Right hindlimb (tissue), 1 donor: ENCODE data around the gene LCE2C.
A peak's percentile ranks its signal among the peaks of the same experiment; 100 is the strongest.
"Not testable (repeated sequence)": the region's sequence is repeated elsewhere in the genome, so short reads cannot be mapped to it uniquely, and the experiment has no call there.

Experiments
- DNase-seq: peaks from one replicate; pipeline ENCODE4 v3.0.0-alpha.2; 2018

LCE2C gene

GRCh38 chr1:152674983-152675382 is at the start of gene LCE2C:
Gene LCE2C, plus strand, starts transcription at chr1:152675279. Its CDS starts 737 bp downstream, at chr1:152676016.
- not testable (repeated sequence) for DNase-seq

GRCh38 chr1:152626744-152627143 is 48.3 kb upstream of the LCE2C start:
- no peak for DNase-seq

- DNase-seq = no peak
Observed at GRCh38 chr1:152630596-152630995, 44.5 kb upstream of the LCE2C start.

GRCh38 chr1:152640351-152640750 is 34.7 kb upstream of the LCE2C start:
- no peak for DNase-seq

GRCh38 chr1:152643945-152644344 is 31.1 kb upstream of the LCE2C start:
- no peak for DNase-seq

GRCh38 chr1:152645146-152645545 is 29.9 kb upstream of the LCE2C start:
- no peak for DNase-seq

GRCh38 chr1:152646656-152647055 is 28.4 kb upstream of the LCE2C start:
- DNase-seq = no peak

GRCh38 chr1:152654110-152654509 is 21.0 kb upstream of the LCE2C start:
- peak; percentile 54 for DNase-seq

GRCh38 chr1:152656459-152656858 is 18.6 kb upstream of the LCE2C start:
- no peak for DNase-seq

GRCh38 chr1:152657677-152658076 is 17.4 kb upstream of the LCE2C start:
- no peak for DNase-seq

GRCh38 chr1:152658649-152659048 is 16.4 kb upstream of the LCE2C start:
- no peak for DNase-seq

GRCh38 chr1:152663098-152663497 is 12.0 kb upstream of the LCE2C start, which contains the start of gene LCE2D:
Gene LCE2D, plus strand, starts transcription at chr1:152663380. Its CDS starts 726 bp downstream, at chr1:152664106.
- DNase-seq = no peak

- DNase-seq = not testable (repeated sequence)
Observed at GRCh38 chr1:152666171-152666570, 8.9 kb upstream of the LCE2C start.

- DNase-seq = no peak
Observed at GRCh38 chr1:152667648-152668047, 7.4 kb upstream of the LCE2C start.

- DNase-seq = no peak
Observed at GRCh38 chr1:152673016-152673415, 2.1 kb upstream of the LCE2C start.

GRCh38 chr1:152679459-152679858 is 4.4 kb downstream of the LCE2C start:
- DNase-seq = peak; percentile 37

- no peak for DNase-seq
Observed at GRCh38 chr1:152681616-152682015, 6.5 kb downstream of the LCE2C start.

- DNase-seq = no peak
Observed at GRCh38 chr1:152683846-152684245, 8.8 kb downstream of the LCE2C start.

GRCh38 chr1:152685823-152686222 is 10.7 kb downstream of the LCE2C start, which contains the start of gene LCE2B:
Gene LCE2B, plus strand, starts transcription at chr1:152686123. Its CDS starts 721 bp downstream, at chr1:152686844.
- not testable (repeated sequence) for DNase-seq

GRCh38 chr1:152697701-152698600 is 22.9 kb downstream of the LCE2C start, which contains the start of gene LCE2A:
Gene LCE2A, plus strand, starts transcription at chr1:152698345. Its CDS starts 557 bp downstream, at chr1:152698902.
- DNase-seq = no peak

GRCh38 chr1:152699746-152700145 is 24.7 kb downstream of the LCE2C start:
- no peak for DNase-seq

GRCh38 chr1:152707860-152708259 is 32.8 kb downstream of the LCE2C start, which contains the start of gene LCE4A:
Gene LCE4A, plus strand, starts transcription at chr1:152708160. Its CDS starts 916 bp downstream, at chr1:152709076.
- no peak for DNase-seq

GRCh38 chr1:152718238-152718637 is 43.2 kb downstream of the LCE2C start:
- no peak for DNase-seq

- DNase-seq = no peak
Observed at GRCh38 chr1:152725261-152725660, 50.2 kb downstream of the LCE2C start.
